Skeletal muscle tissue (tissue), 4 donors: ENCODE measurements around the gene MPP1. TPM values are rescaled to one million over a fixed set of nuclear protein-coding genes. Genes with fewer than 3 reads are reported as not detected.
A peak's percentile ranks its signal among the peaks of the same experiment; 100 is the strongest.

Experiments
- H3K27ac ChIP-seq: one replicate; pipeline ENCODE4 v1.7.0; 2013; ENCODE audit warnings: mild to moderate bottlenecking, low read depth, low read length, inconsistent platforms
- H3K27me3 ChIP-seq, 3 donors: one replicate each; pipeline ENCODE4 v1.7.0; 2013; ENCODE audit warnings: low read length in 3 of 3; ENCODE audit not compliant: control insufficient read depth in 3 of 3, insufficient read depth in 3 of 3
- H3K36me3 ChIP-seq, 3 donors: one replicate each; pipeline ENCODE4 v1.7.0; 2013; ENCODE audit warnings: low read length in 3 of 3; ENCODE audit not compliant: control insufficient read depth in 3 of 3, insufficient read depth in 3 of 3
- H3K4me1 ChIP-seq, 3 donors: one replicate each; pipeline ENCODE4 v1.7.0; 2013; ENCODE audit warnings: low read length in 3 of 3, mild to moderate bottlenecking in 3 of 3; ENCODE audit not compliant: control insufficient read depth in 3 of 3, insufficient read depth in 3 of 3
- H3K4me3 ChIP-seq, 3 donors: one replicate each; pipeline ENCODE4 v1.7.0; 2013; ENCODE audit warnings: low read length in 3 of 3
- H3K9ac ChIP-seq, 3 donors: one replicate each; pipeline ENCODE4 v1.7.0; 2013; ENCODE audit warnings: low read length in 3 of 3, mild to moderate bottlenecking in 3 of 3, moderate library complexity in 2 of 3, low read depth in 1 of 3
- H3K9me3 ChIP-seq, 3 donors: one replicate each; pipeline ENCODE4 v1.7.0; 2013; ENCODE audit warnings: low read length in 3 of 3; ENCODE audit not compliant: control insufficient read depth in 3 of 3
- total RNA-seq: library from RNA; depleted of rRNA; stranded (reverse); fragments of >200 nt; gene quantifications from one replicate; pipeline ENCODE4 v1.2.3, GENCODE V29; 2014
- donor health status: Osteomylitis.

MPP1 gene
- total RNA-seq, 1 donor from 2014 or later: 45.9 TPM

- H3K4me1 ChIP-seq: peaks cover 5 to 10% (median 8%) of the 10 kb centered on the region in 3 donors
- H3K4me3 ChIP-seq: peak within 1 kb of the TSS; percentile 62 to 78 (median 74)
- H3K27ac ChIP-seq: no peak within 1 kb of the TSS
- H3K9me3 ChIP-seq: no peaks in the 10 kb centered on the region
- peak within 1 kb of the TSS; percentile 51 to 64 (median 58) for H3K9ac ChIP-seq
- H3K36me3 ChIP-seq: no peaks in the 10 kb centered on the region
- H3K27me3 ChIP-seq: peaks cover 0 to 4% (median 0%) of the 10 kb centered on the region in 3 donors
Observed at GRCh38 chrX:154750301-154751202, 54.7 kb downstream of the MPP1 start, which contains the start of gene GAB3. Gene GAB3, minus strand, starts transcription at chrX:154751077. Its CDS starts 52 bp downstream, at chrX:154751025.

DNA sequence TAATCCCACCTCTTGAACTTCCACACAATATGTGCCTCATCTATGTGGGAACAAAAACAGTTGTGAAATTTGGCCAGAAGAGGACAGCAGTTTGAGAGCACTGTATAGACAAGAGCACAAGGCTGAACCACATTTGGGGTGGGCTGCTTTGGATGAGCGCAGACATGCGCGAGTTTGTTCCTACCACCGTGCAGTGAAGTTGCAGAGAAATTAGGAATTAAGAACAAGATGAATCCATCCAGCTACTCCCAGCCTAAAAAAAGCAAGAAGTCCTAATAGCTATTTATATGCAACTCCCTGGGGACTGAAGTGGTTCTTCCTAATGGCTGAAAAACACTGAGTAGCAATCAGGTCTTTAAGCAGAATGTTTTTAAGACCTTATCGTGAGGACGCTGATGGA, 55.4 kb downstream of the MPP1 start:
- Histone ChIP-seq H3K4me1 (peaks cover 5 to 10% (median 8%) of the 10 kb centered on the region in 3 donors), H3K4me3 (peak overlapping the region; percentile 62 to 78 (median 74)), H3K36me3 (no peaks in the 10 kb centered on the region), H3K27ac (no peak overlapping the region), H3K27me3 (peaks cover 0 to 4% (median 0%) of the 10 kb centered on the region in 3 donors), H3K9me3 (no peaks in the 10 kb centered on the region), H3K9ac (peak overlapping the region in 1 of 3 donors; percentile 64)

- no peaks in the 10 kb centered on the region for H3K36me3 ChIP-seq
- no peak overlapping the region for H3K27ac ChIP-seq
- peaks cover 0 to 4% (median 0%) of the 10 kb centered on the region in 3 donors for H3K27me3 ChIP-seq
- H3K4me3 ChIP-seq: peak overlapping the region in 1 of 3 donors; percentile 14
- H3K4me1 ChIP-seq: peaks cover 5 to 10% (median 8%) of the 10 kb centered on the region in 3 donors
- no peak overlapping the region for H3K9ac ChIP-seq
- H3K9me3 ChIP-seq: no peaks in the 10 kb centered on the region
Observed at GRCh38 chrX:154748712-154749339, 56.5 kb downstream of the MPP1 start.

GRCh38 chrX:154742613-154743012, 62.7 kb downstream of the MPP1 start:
- H3K4me3 ChIP-seq: no peak overlapping the region
- no peaks in the 10 kb centered on the region for H3K36me3 ChIP-seq
- no peaks in the 10 kb centered on the region for H3K27me3 ChIP-seq
- H3K9ac ChIP-seq: no peak overlapping the region
- no peaks in the 10 kb centered on the region for H3K9me3 ChIP-seq
- H3K4me1 ChIP-seq: peaks cover 2 to 5% (median 5%) of the 10 kb centered on the region in 3 donors
- no peak overlapping the region for H3K27ac ChIP-seq

- peaks cover 12 to 26% (median 13%) of the 10 kb centered on the region in 3 donors for H3K4me1 ChIP-seq
Observed at GRCh38 chrX:154739952-154740465, 65.3 kb downstream of the MPP1 start.

DNA sequence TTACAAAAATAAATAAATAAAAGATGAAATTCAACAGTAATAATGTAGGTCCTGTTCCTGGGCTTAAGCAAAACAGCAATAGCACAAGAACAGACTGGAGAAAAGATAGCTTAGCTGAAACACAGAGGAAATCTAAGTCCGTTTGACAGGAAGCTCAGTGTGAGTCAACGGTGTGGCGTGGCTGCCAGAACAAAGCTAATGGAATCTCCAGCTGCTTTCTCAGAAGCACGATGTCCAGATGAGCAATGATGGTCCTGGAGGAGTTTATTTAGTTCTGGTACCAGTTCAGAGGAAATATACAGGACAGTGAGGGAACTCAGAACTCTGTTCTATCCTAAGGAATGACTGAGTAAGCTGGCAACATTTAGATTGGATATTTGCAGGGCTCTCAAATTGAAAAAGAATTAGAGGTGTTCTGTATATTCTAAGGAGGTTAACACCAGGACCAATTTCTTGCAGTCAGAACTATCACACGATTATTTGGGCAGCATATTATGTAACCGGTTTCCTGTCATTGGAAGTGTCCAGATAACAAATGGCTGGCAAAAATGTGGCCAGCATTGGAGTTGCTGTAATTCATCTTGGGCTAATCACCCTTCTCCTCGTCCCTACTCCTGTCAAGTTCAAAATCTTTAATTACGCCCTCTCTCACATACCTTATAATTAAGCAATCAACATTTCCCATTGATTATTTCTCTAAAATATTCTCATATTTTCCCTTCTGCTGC, 67.1 kb downstream of the MPP1 start:
- Histone ChIP-seq H3K9me3 (no peaks in the 10 kb centered on the region), H3K9ac (no peak overlapping the region), H3K4me3 (peak overlapping the region in 1 of 3 donors; percentile 13), H3K27ac (no peak overlapping the region), H3K36me3 (no peaks in the 10 kb centered on the region), H3K4me1 (peaks cover 18 to 41% (median 19%) of the 10 kb centered on the region in 3 donors), H3K27me3 (no peaks in the 10 kb centered on the region)

More at GRCh38 chrX:154739952-154740465, 65.3 kb downstream of the MPP1 start:
- Histone ChIP-seq H3K36me3 (no peaks in the 10 kb centered on the region), H3K4me3 (no peak overlapping the region), H3K27ac (no peak overlapping the region), H3K9ac (no peak overlapping the region), H3K27me3 (no peaks in the 10 kb centered on the region), H3K9me3 (no peaks in the 10 kb centered on the region)

DNA sequence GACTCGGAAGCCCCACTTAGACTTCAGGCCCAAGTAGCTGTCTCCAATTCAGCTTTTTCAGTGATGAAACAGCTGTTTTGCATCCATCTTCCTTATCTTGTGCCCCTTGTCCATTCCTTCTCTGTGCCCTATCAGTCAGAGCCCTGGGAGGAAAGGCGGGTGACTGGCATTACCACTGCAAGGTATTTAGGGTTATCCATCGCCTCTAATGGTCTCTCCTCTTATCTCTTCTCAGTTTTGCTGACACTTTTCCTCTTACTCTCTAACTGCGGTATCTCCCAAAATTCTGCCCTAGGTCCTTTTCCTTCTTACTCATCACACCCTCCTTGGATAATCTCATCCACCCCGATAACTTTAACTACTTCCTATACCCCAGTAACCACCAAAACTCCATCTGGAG, 68.1 kb downstream of the MPP1 start:
- H3K9me3 ChIP-seq: no peaks in the 10 kb centered on the region
- H3K36me3 ChIP-seq: no peaks in the 10 kb centered on the region
- H3K4me3 ChIP-seq: no peak overlapping the region
- peak overlapping the region; percentile 46 for H3K27ac ChIP-seq
- no peaks in the 10 kb centered on the region for H3K27me3 ChIP-seq
- H3K4me1 ChIP-seq: peaks cover 18 to 44% (median 28%) of the 10 kb centered on the region in 3 donors
- no peak overlapping the region for H3K9ac ChIP-seq

- Histone ChIP-seq H3K27ac (peak overlapping the region; percentile 67), H3K27me3 (no peaks in the 10 kb centered on the region), H3K4me3 (no peak overlapping the region), H3K9me3 (no peaks in the 10 kb centered on the region), H3K36me3 (no peaks in the 10 kb centered on the region), H3K9ac (no peak overlapping the region), H3K4me1 (peaks cover 27 to 57% (median 40%) of the 10 kb centered on the region in 3 donors)
Observed at GRCh38 chrX:154735695-154736393, 69.4 kb downstream of the MPP1 start.
